Measurements from ENCODE around the gene SLC44A3.
"Not testable (repeated sequence)": the region's sequence is repeated elsewhere in the genome, so short reads cannot be mapped to it uniquely, and the experiment has no call there.

Gene SLC44A3

GRCh38 chr1:94917251-94917650, 97.1 kb downstream of the SLC44A3 start:
- DNase-seq = no peak

GRCh38 chr1:94919241-94920030, 99.3 kb downstream of the SLC44A3 start:
- no peak for DNase-seq

GRCh38 chr1:94920061-94920460, 99.9 kb downstream of the SLC44A3 start:
- DNase-seq = no peak

GRCh38 chr1:94921977-94922376, 101.8 kb downstream of the SLC44A3 start:
- DNase-seq = no peak

- DNase-seq = no peak
These were observed 102.7 kb downstream of the SLC44A3 start for GRCh38 chr1:94922761-94923331.

- no peak for DNase-seq
These were observed 104.8 kb downstream of the SLC44A3 start for GRCh38 chr1:94925004-94925403.

- no peak for DNase-seq
These were observed 105.5 kb downstream of the SLC44A3 start for GRCh38 chr1:94925561-94926125.

- DNase-seq = peak; percentile 15
These were observed 106.2 kb downstream of the SLC44A3 start for GRCh38 chr1:94926126-94926914.

GRCh38 chr1:94926915-94927404, 106.8 kb downstream of the SLC44A3 start, which contains the start of gene CNN3:
Gene CNN3 (minus strand): TSS chr1:94927110. CDS start chr1:94926894, 216 bp downstream.
- DNase-seq = peak; percentile 68

GRCh38 chr1:94927405-94928175, 107.4 kb downstream of the SLC44A3 start:
- no peak for DNase-seq

GRCh38 chr1:94928293-94928939, 108.3 kb downstream of the SLC44A3 start:
- DNase-seq = no peak

GRCh38 chr1:94929351-94930217, 109.4 kb downstream of the SLC44A3 start:
- DNase-seq = no peak

- DNase-seq = no peak
These were observed 111.2 kb downstream of the SLC44A3 start for GRCh38 chr1:94931254-94931841.

- DNase-seq = no peak
These were observed 114.4 kb downstream of the SLC44A3 start for GRCh38 chr1:94934551-94934950.

- DNase-seq = no peak
These were observed 114.9 kb downstream of the SLC44A3 start for GRCh38 chr1:94935034-94935433.

GRCh38 chr1:94935476-94935875, 115.3 kb downstream of the SLC44A3 start:
- DNase-seq = no peak

GRCh38 chr1:94936861-94937620, 116.9 kb downstream of the SLC44A3 start:
- no peak for DNase-seq

- no peak for DNase-seq
These were observed 117.7 kb downstream of the SLC44A3 start for GRCh38 chr1:94937820-94938219.

- DNase-seq = no peak
These were observed 120.6 kb downstream of the SLC44A3 start for GRCh38 chr1:94940738-94941137.

GRCh38 chr1:94941480-94941879, 121.3 kb downstream of the SLC44A3 start:
- DNase-seq = not testable (repeated sequence)

Data from CD4-positive, alpha-beta T cell treated with Interleukin-12 subunit alpha and Interleukin-12 subunit beta, for 1 hour (primary cell).